AG09319 (cell line): ENCODE measurements around the gene SCAMP4.

Experiments used
- DNase-seq: peaks from one replicate; pipeline ENCODE4 v3.0.0-alpha.2; 2010; ENCODE audit warnings: low read depth; ENCODE audit errors: extremely low read depth
- TF ChIP-seq, protein P1 (sequence below): IDR thresholded peaks from 2 replicates; pipeline ENCODE4 v1.5.1; 2011; ENCODE audit warnings: low read depth, mild to moderate bottlenecking, inconsistent platforms, low read length, moderate library complexity

Gene SCAMP4

GRCh38 chr19:1954532-1954933 is 49.3 kb downstream of the SCAMP4 start:
- DNase-seq = no peak
- TF ChIP-seq, protein P1, sequence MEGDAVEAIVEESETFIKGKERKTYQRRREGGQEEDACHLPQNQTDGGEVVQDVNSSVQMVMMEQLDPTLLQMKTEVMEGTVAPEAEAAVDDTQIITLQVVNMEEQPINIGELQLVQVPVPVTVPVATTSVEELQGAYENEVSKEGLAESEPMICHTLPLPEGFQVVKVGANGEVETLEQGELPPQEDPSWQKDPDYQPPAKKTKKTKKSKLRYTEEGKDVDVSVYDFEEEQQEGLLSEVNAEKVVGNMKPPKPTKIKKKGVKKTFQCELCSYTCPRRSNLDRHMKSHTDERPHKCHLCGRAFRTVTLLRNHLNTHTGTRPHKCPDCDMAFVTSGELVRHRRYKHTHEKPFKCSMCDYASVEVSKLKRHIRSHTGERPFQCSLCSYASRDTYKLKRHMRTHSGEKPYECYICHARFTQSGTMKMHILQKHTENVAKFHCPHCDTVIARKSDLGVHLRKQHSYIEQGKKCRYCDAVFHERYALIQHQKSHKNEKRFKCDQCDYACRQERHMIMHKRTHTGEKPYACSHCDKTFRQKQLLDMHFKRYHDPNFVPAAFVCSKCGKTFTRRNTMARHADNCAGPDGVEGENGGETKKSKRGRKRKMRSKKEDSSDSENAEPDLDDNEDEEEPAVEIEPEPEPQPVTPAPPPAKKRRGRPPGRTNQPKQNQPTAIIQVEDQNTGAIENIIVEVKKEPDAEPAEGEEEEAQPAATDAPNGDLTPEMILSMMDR = no peak

DNA sequence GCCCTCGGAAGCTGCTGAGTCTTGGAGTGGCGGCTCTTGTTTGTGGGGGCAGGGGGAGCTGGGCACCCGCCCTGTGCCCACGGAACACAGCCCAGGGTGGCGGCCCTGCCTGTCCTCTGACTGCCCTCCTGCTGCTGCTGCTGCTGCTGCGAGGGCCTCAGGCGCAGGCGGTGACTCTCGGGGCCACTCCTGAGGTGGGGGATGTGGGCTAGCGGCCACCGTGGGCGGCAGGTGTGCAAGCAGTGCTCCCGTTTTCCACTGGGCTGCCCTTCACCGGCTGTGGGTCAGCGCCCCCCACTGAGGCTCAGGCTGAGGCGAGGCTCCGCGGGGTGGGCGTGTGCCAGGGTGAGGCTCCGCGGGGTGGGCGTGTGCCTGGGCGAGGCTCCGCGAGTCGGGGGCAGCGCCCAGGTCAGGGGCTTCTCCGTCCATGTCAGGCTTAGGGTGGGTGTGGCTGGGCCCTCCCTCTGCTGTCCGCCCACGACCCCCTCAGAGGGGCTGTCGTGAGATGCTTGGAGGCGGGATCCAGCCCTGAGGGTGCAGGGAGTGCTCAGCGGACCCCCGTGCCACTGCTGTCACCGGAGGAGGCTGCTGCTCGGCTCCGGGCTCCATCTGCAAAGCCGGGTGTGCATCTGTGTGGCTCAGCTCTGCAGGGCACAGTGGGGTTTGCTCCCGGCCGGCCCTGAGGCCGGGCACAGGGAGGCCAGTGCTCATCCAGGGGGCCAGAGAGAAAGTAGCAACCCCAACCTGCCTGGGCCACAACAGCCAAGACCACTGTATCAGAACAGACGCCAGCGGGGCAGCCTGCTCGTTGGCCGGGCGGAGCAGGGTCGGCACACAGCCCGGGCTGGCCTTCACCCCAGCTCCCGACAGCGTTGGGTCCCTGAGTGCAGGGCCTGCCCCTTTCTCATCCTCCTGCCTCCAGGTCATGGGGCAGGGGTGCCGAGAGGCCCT is 50.2 kb downstream of the SCAMP4 start:
- TF ChIP-seq, protein P1 = no peak
- no peak for DNase-seq

GRCh38 chr19:1956122-1956494 is 50.9 kb downstream of the SCAMP4 start:
- TF ChIP-seq, protein P1 = no peak
- DNase-seq = no peak

DNA sequence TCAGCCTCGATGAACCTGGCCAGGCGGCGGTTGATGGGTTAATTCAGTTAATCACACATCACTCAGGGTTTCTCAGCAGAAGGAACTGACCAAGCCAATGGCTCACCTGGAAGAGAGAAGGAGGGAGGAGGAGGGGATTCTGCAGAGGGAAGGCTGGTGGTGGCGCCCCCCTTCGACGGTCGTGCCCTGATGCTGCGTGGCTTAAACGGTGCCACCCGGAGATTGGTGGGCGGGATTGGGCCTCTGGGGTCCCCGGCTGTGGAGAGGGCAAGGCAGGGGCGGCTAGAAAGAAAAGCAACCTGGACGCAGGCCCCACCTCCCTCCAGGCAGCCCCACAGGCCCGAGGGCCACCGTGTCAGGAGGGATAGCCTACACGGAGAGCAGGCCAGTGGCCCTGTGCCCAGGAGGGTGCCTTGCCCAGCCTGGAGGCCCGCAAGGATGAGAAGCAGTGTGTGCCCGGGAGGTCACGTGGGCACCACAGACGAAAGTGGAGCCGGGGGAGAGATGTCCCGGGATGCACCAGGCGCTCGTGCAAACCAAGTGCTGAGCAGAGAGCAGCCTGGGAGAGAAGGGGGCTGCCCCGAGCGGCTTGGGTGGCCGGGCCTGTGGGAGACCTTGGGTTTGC is 51.8 kb downstream of the SCAMP4 start:
- TF ChIP-seq, protein P1 = no peak
- DNase-seq = no peak

DNA sequence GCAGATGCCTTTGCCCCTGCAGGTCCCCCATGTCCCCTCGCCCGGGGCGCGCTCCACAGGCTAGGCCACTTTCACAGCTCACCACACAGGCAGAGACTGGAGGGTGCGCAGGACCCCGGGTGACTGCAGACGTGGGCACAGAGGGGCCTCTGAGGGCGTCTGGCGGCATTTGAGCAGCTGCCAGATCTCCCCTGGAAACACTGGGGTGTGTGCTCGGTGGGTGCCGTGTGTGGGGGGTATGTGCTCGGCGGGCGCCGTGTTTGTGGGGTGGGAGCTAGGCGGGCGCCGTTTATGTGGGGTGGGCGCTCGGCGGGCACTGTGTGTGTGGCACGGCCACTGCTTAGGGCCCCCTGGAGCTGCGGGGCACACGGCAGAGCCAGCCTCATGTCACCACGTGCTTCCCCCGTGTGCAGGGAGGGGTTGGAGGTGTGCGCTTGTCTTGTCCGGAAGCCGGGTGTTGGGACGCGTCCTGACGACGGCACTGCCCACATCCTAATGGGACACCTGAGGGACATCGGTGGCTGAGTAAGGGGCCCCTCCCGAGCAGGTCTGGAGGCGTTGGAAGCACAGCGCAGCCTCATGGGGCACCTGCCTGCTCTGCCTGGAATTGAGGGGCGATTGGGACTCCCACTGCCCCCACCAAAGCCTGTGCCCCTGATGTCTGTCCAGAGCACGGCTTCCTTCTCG is 52.5 kb downstream of the SCAMP4 start:
- TF ChIP-seq, protein P1 = no peak
- DNase-seq = no peak

DNA sequence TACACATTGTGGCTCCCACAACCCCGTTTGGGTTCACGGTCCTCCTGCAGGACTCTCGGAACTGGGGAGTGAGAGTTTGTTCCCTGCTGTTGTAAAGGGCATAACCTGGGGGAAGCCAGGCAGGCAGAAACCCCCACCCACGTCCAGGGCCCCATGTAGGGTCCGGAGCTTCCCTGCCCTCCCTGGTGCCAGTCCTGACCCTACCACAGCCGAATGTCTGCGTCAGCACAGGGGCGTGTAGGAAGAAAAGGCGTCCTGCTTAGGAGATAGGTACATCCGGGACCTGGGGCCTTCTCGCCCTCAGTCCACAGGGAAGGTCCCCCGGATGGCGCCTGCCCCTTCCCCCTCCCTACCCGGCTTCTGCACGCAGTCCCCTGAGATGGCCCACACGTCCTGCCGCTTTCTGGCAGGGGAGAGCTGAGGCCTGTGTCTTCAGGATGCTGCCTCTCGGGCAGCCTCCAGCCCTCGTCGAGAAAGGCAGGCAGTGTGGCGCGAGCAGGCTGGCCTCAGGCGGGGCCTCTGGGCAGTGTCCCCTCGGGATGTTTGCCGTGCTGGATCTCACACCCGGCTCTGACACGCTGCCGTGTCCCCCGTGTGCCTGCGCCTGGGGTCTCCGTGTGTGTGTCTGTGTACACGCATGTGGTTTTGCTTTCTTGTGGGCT is 54.9 kb downstream of the SCAMP4 start:
- TF ChIP-seq, protein P1 = no peak
- no peak for DNase-seq
